Glutamatergic neuron (in vitro differentiated cells): ENCODE results near the gene FAM107B. TPM values are rescaled to one million over a fixed set of nuclear protein-coding genes. Genes with fewer than 3 reads are reported as not detected.

ENCODE experiments used
- DNase-seq: peaks from one replicate; pipeline ENCODE4 v3.0.0; 2022
- H3K27ac Mint-ChIP-seq: one replicate; pipeline ENCODE4 v1.8.0; 2020; ENCODE audit warnings: mild to moderate bottlenecking, mixed read lengths, inconsistent platforms; ENCODE audit not compliant: unreplicated experiment
- H3K27me3 Mint-ChIP-seq: one replicate; pipeline ENCODE4 v1.8.0; 2020; ENCODE audit warnings: mild to moderate bottlenecking, moderate library complexity, mixed read lengths, inconsistent platforms; ENCODE audit not compliant: unreplicated experiment
- H3K36me3 Mint-ChIP-seq: one replicate; pipeline ENCODE4 v1.8.0; 2020; ENCODE audit warnings: mild to moderate bottlenecking, mixed read lengths, inconsistent platforms; ENCODE audit not compliant: unreplicated experiment
- H3K4me1 Mint-ChIP-seq: one replicate; pipeline ENCODE4 v1.8.0; 2020; ENCODE audit warnings: mild to moderate bottlenecking, low read depth, mixed read lengths, inconsistent platforms; ENCODE audit not compliant: unreplicated experiment
- H3K4me3 Mint-ChIP-seq: one replicate; pipeline ENCODE4 v1.8.0; 2020; ENCODE audit warnings: mild to moderate bottlenecking, mixed read lengths, inconsistent platforms; ENCODE audit not compliant: unreplicated experiment
- H3K9me3 Mint-ChIP-seq: one replicate; pipeline ENCODE4 v1.8.0; 2020; ENCODE audit warnings: mild to moderate bottlenecking, moderate library complexity, mixed read lengths, inconsistent platforms; ENCODE audit not compliant: unreplicated experiment
- total RNA-seq: library from RNA; stranded (reverse); fragmentation: NEBNext Ultra II Directional; extraction: Animal tissue kit (Norgen Biotek cat#: 25700); gene quantifications from one replicate; pipeline ENCODE4 v1.2.1, GENCODE V29; 2021; ENCODE audit not compliant: unreplicated experiment
- TF ChIP-seq, protein P1 (sequence below): fragments of 200-600 bp; sonication (generic); IDR thresholded peaks from one replicate; pipeline ENCODE4 v1.5.0; 2021; ENCODE audit not compliant: partially characterized antibody, unreplicated experiment

Gene FAM107B
- total RNA-seq, 1 donor from 2014 or later = 88.6 TPM

DNA sequence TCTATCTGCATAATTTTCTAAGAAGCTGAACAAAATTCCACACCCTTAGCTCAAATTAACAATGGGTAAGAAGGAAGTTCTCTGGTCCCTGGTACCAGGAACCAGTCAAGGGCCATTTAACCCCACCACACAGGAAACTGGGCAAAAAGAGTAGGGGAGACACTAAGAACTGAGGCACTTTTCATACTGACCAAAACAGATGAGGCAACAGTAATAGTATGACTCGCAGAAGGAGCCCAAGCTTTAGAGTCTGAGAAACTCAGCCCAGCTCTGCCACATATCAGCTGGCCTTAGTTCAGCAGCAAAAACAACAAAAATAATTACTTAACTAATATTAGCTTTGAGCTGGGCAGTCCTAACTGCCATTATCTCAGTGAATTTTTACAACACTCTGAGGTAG, 221.2 kb downstream of the FAM107B start:
- Mint-ChIP-seq H3K4me1 (peaks cover 43% of the 10 kb centered on the region), H3K9me3 (no peaks in the 10 kb centered on the region), H3K4me3 (no peak overlapping the region), H3K27ac (no peak overlapping the region), H3K36me3 (no peaks in the 10 kb centered on the region), H3K27me3 (peaks cover 4% of the 10 kb centered on the region)
- DNase-seq = no peak
- TF ChIP-seq, protein P1, sequence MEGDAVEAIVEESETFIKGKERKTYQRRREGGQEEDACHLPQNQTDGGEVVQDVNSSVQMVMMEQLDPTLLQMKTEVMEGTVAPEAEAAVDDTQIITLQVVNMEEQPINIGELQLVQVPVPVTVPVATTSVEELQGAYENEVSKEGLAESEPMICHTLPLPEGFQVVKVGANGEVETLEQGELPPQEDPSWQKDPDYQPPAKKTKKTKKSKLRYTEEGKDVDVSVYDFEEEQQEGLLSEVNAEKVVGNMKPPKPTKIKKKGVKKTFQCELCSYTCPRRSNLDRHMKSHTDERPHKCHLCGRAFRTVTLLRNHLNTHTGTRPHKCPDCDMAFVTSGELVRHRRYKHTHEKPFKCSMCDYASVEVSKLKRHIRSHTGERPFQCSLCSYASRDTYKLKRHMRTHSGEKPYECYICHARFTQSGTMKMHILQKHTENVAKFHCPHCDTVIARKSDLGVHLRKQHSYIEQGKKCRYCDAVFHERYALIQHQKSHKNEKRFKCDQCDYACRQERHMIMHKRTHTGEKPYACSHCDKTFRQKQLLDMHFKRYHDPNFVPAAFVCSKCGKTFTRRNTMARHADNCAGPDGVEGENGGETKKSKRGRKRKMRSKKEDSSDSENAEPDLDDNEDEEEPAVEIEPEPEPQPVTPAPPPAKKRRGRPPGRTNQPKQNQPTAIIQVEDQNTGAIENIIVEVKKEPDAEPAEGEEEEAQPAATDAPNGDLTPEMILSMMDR = no peak

DNA sequence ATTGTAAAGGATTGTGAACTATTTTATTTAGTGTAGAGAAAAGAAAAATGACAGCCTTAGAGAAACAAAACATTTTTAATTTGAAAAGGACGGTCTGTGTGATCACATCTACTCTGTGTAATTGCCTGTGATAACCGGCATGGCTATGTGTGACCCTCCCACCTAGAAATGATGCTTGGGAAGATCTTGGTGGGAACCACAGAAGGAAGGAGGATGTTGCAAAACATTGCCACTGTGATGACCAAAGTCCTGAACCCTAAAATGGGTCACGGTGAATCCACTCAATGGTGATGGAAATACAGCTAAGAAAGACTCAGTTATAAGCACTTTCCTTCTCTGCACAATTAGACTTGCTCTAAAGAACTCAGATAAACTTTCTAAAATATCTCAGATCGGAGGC, 222.7 kb downstream of the FAM107B start:
- DNase-seq = no peak
- TF ChIP-seq, protein P1 = no peak
- no peaks in the 10 kb centered on the region for H3K9me3 Mint-ChIP-seq
- peaks cover 43% of the 10 kb centered on the region for H3K4me1 Mint-ChIP-seq
- peak overlapping the region; percentile 20 for H3K4me3 Mint-ChIP-seq
- H3K27ac Mint-ChIP-seq = peak overlapping the region; percentile 14
- H3K36me3 Mint-ChIP-seq = no peaks in the 10 kb centered on the region
- peaks cover 8% of the 10 kb centered on the region for H3K27me3 Mint-ChIP-seq

DNA sequence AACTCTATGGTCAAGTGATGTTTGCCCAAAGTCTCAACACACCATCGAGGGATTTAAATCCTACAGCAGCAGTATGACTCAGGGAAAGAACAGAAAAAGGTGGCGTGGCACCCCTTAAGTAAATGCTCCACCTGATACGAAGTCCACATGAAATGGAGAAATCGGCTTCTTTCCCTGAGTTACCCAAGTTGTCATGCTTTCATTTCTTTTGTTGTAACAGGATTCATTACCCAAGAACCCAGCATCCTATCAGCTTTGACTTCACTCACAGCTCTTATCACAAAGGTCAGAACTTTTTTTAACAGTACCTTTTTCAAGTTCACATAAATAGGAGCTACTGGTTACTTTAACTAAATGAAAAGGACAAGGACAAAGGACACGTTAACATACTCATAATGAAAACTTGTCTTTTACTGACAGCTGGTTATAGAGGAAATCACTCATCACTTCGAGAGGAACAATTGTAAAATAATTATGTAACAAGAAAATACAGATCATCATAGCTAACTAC, 224.2 kb downstream of the FAM107B start:
- Mint-ChIP-seq H3K4me1 (peaks cover 37% of the 10 kb centered on the region), H3K36me3 (no peaks in the 10 kb centered on the region), H3K27me3 (peaks cover 8% of the 10 kb centered on the region), H3K4me3 (no peak overlapping the region), H3K27ac (no peak overlapping the region), H3K9me3 (no peaks in the 10 kb centered on the region)
- DNase-seq = no peak
- TF ChIP-seq, protein P1 = no peak

DNA sequence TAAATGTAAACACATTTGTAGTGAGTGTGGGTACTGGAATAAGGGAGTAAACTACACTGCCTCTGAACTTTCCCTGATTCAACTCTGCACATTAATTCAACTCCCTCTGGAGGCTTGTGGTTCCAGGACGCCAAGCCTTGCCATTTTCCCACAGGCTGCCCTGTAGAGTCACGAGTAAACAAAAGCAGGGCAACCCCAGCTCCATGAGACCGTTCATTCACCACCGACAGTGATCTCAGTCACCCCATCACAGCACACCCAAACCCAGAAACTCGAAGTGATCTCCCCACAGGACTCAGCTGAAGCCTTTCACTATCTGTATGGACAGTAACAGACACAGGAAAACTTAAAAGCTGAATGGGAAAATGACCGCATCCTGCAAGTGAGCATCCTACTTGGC, 225.2 kb downstream of the FAM107B start:
- Mint-ChIP-seq H3K27ac (peak overlapping the region; percentile 56), H3K9me3 (no peaks in the 10 kb centered on the region), H3K27me3 (peaks cover 8% of the 10 kb centered on the region), H3K4me3 (peak overlapping the region; percentile 4), H3K36me3 (no peaks in the 10 kb centered on the region), H3K4me1 (peaks cover 37% of the 10 kb centered on the region)
- TF ChIP-seq, protein P1 = no peak
- no peak for DNase-seq

DNA sequence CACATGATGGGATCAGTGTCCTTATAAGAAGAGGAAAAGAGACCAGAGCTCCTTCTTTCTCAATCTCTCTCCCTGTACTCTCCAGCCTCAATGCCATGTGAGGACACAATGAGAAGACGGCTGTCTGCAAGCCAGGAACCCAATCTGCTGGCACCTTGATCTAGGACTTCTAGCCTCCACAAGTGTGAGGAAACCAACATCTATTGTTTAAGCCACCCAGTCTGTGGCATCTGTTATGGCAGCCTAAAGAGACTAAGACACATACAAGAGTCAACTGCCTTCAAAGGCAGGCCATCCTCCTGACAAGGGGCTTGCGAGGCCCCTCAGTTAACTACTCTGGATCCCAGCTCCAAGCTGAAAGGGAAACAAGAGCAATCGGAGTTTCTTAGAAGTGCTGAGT, 225.7 kb downstream of the FAM107B start:
- H3K4me1 Mint-ChIP-seq = peaks cover 36% of the 10 kb centered on the region
- TF ChIP-seq, protein P1 = no peak
- DNase-seq = no peak
- H3K9me3 Mint-ChIP-seq = no peaks in the 10 kb centered on the region
- no peak overlapping the region for H3K27ac Mint-ChIP-seq
- no peak overlapping the region for H3K4me3 Mint-ChIP-seq
- H3K36me3 Mint-ChIP-seq = no peaks in the 10 kb centered on the region
- H3K27me3 Mint-ChIP-seq = peaks cover 8% of the 10 kb centered on the region
